K562 (cell line): Measurements from ENCODE around the gene NXN. TPM values are rescaled to one million over a fixed set of nuclear protein-coding genes. Genes with fewer than 3 reads are reported as not detected.
"Not testable (repeated sequence)": the region's sequence is repeated elsewhere in the genome, so short reads cannot be mapped to it uniquely, and the experiment has no call there.

Experiments used
- ATAC-seq: fragments of 200-7000 bp; cut with Tn5 transposase; 3 replicates; pipeline ENCODE4 v1.9.1; 2020; ENCODE audit warnings: moderate library complexity
- BruUV-seq: library from RNA; stranded (reverse); fragments of 400-500 nt; replicated peaks from 2 replicates; lab custom pipeline; 2021; lab: Mats Ljungman, UMichigan
- CTCF ChIA-PET: fragments of 300-600 bp; formaldehyde crosslinking; extraction: SDS; loops from one replicate; lab custom pipeline; 2021; ENCODE audit warnings: low intra/inter-chr PET ratio; lab: Yijun Ruan, JAX
- POLR2A ChIA-PET: fragments of 300-600, 350-650 bp; sonication (Branson Sonifier 250); formaldehyde crosslinking; extraction: SDS; loops from one replicate; lab custom pipeline; 2021; ENCODE audit warnings: antibody characterized with exemption, inconsistent platforms; lab: Yijun Ruan, JAX
- DNase-seq, 4 experiments: peaks; one replicate each; pipeline versions ENCODE4 v3.0.0 to v3.0.0-alpha.2; 2011 to 2018; ENCODE audit warnings: low spot score in 3 of 4, mixed read lengths in 3 of 4; ENCODE audit errors: extremely low read depth in 1 of 4
- FAIRE-seq: peaks from 2 replicates; lab custom pipeline; 2011; peaks lifted over from hg19 to GRCh38; lab: Jason Lieb, UNC
- H2AFZ ChIP-seq: 2 replicates; pipeline ENCODE4 v1.6.0; 2011; ENCODE audit warnings: low read depth, low read length, control low read depth, inconsistent platforms
- H3K27ac ChIP-seq: fragments of 200-600 bp; 3 replicates; pipeline ENCODE4 v1.8.0; 2011; ENCODE audit warnings: low read depth, mild to moderate bottlenecking, control low read depth, inconsistent platforms, low read length, moderate library complexity, mixed read lengths; ENCODE audit errors: extremely low read depth
- H3K27me3 ChIP-seq, 2 experiments: fragments of 300-600 bp in 1 of 2; 2 replicates in 1 of 2; 3 replicates in 1 of 2; pipeline versions ENCODE4 v1.6.0 to v1.8.0; 2011; ENCODE audit warnings: inconsistent platforms in 2 of 2, low read length in 2 of 2, mild to moderate bottlenecking in 1 of 2, mixed read lengths in 1 of 2, moderate library complexity in 1 of 2; ENCODE audit not compliant: control insufficient read depth in 2 of 2, insufficient read depth in 2 of 2
- H3K36me3 ChIP-seq: fragments of 300-600 bp; 3 replicates; pipeline ENCODE4 v1.8.0; 2011; ENCODE audit warnings: mild to moderate bottlenecking, low read length, inconsistent platforms; ENCODE audit not compliant: control insufficient read depth, insufficient read depth
- H3K4me1 ChIP-seq, 2 experiments: fragments of 200-600 bp in 1 of 2; replicated peaks in 1 of 2; 2 replicates in 1 of 2; 3 replicates in 1 of 2; pipeline versions ENCODE4 v1.5.1 to v1.8.0; 2011; ENCODE audit warnings: inconsistent platforms in 2 of 2, low read length in 2 of 2, mild to moderate bottlenecking in 1 of 2, mixed read lengths in 1 of 2, moderate library complexity in 1 of 2; ENCODE audit not compliant: control insufficient read depth in 2 of 2, insufficient read depth in 2 of 2
- H3K4me2 ChIP-seq: 2 replicates; pipeline ENCODE4 v1.6.1; 2011; ENCODE audit warnings: low read length, control low read depth, inconsistent platforms, mixed read lengths; ENCODE audit not compliant: insufficient read depth
- H3K4me3 ChIP-seq: fragments of 200-600 bp; sonication (generic), shearing (Covaris generic); 2 replicates; pipeline ENCODE4 v1.5.1; 2016; ENCODE audit warnings: control low read depth, inconsistent platforms
- H3K79me2 ChIP-seq: fragments of 200-600 bp; 3 replicates; pipeline ENCODE4 v1.8.0; 2011; ENCODE audit warnings: low read length, inconsistent platforms; ENCODE audit not compliant: control insufficient read depth, insufficient read depth
- H3K9ac ChIP-seq, 2 experiments: 2 replicates each; pipeline versions ENCODE4 v1.6.0 to v1.6.1; 2011; ENCODE audit warnings: low read depth in 2 of 2, low read length in 2 of 2, control low read depth in 1 of 2, inconsistent platforms in 1 of 2, mild to moderate bottlenecking in 1 of 2, mixed read lengths in 1 of 2; ENCODE audit not compliant: insufficient read depth in 1 of 2
- H3K9me1 ChIP-seq: one replicate; pipeline ENCODE4 v1.6.0; 2011; ENCODE audit warnings: inconsistent platforms, mild to moderate bottlenecking, low read length, moderate library complexity; ENCODE audit not compliant: control insufficient read depth, insufficient read depth
- H3K9me3 ChIP-seq: replicated peaks from 2 replicates; pipeline ENCODE4 v1.5.1; 2011; ENCODE audit warnings: low read depth, low read length, inconsistent platforms; ENCODE audit not compliant: control insufficient read depth, insufficient read depth
- H4K20me1 ChIP-seq: replicated peaks from 2 replicates; pipeline ENCODE4 v1.6.1; 2011; ENCODE audit warnings: low read length, inconsistent platforms, mixed read lengths; ENCODE audit not compliant: control insufficient read depth, insufficient read depth
- FOS ChIP-seq: IDR thresholded peaks from 3 replicates; pipeline ENCODE4 v1.6.1; 2011; ENCODE audit not compliant: insufficient read length; ENCODE audit errors: extremely low read depth
- WGBS: fragments of 100-300 bp; shearing (Covaris generic); methylation state at CpG from one replicate; pipeline ENCODE4 v1.1.6; 2016; ENCODE audit warnings: low coverage, mixed read lengths; ENCODE audit not compliant: insufficient coverage; ENCODE audit errors: missing lambda C conversion rate; 5-methylcytosine and 5-hydroxymethylcytosine counted together
- in situ Hi-C: fragments of 300-500 bp; cut with MboI; formaldehyde crosslinking; loops from 4 replicates; pipeline ENCODE4 v1.15.0; 2018; ENCODE audit warnings: inconsistent platforms, mixed read lengths
- intact Hi-C: fragments of 100-400 bp; cut with micrococcal nuclease; formaldehyde crosslinking; loops from 2 replicates; pipeline ENCODE4 v1.14.2; 2022
- polyA plus RNA-seq, 8 experiments: library from polyadenylated mRNA; depleted of rRNA in 4 of 8; stranded (reverse) in 5 of 8; unstranded in 3 of 8; fragments of >200 nt; fragmentation: Nextera tagmentation in 2 of 8; fragmentation: Illumina TruSeq in 1 of 8; extraction: Ambion mirVana in 2 of 8; extraction: Trizol in 1 of 8; gene quantifications; 2 replicates each; pipeline versions ENCODE4 v1.2.1 to v1.2.3, GENCODE V29; 2011 to 2014; ENCODE audit warnings: inconsistent platforms in 1 of 8, missing spikeins in 1 of 8
- total RNA-seq, 7 experiments: library from RNA; depleted of rRNA in 6 of 7; stranded (reverse); fragments of >200 nt in 6 of 7; fragmentation: Illumina TruSeq in 2 of 7; extraction: Trizol in 2 of 7; gene quantifications; 2 replicates each; pipeline versions ENCODE4 v1.2.1 to v1.2.3, GENCODE V29; 2011 to 2021; ENCODE audit warnings: low replicate concordance in 1 of 7

Gene NXN
- total and polyA plus RNA-seq, 9 of the 15 experiments (the other 6 are each of a cell fraction or from before 2014, with no cell fraction given), result 0.08 to 0.39 (median 0.29) TPM; not detected in 5

- H3K79me2 ChIP-seq, H3K27ac ChIP-seq, H3K4me1 ChIP-seq, DNase-seq, CTCF ChIA-PET, FAIRE-seq, H3K9ac ChIP-seq, BruUV-seq, H4K20me1 ChIP-seq, ATAC-seq, H3K4me3 ChIP-seq, H3K36me3 ChIP-seq, intact Hi-C loops, in situ Hi-C loops, H3K4me2 ChIP-seq, H3K9me3 ChIP-seq, H3K9me1 ChIP-seq, H2AFZ ChIP-seq: not testable (repeated sequence)
- H3K27me3 ChIP-seq, result peaks cover 24 to 65% of the 10 kb centered on the region in 2 experiments
- POLR2A ChIA-PET, result interaction anchor here (1.0 kb wide), 1 partner anchor 15 kb away, joined by 3 read pairs; no protein-coding TSS in a partner anchor
- 0% methylated on average over 8 of the region's 9 CpGs for WGBS
These were observed 126.7 kb downstream of the NXN start for GRCh38 chr17:852850-853249.

DNA sequence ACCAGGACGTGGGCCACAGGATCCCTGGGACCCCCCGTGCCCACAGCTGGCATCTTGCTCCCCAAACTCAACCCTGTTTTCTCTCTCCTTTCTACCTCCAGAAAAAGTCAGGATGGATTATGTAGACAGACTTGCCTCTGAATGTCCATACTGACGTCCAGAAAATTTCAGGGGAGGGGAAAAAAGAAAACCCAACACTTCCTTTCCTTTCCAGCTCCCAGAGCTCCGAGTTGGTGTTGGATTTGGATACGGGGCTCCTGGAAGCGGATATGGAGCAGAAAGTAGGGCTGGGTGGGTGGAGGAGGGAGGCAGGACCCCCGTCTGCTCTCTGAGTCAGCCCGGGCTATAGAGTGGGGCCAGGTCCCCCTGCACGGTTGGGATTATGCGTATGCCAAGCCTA is 127.2 kb downstream of the NXN start:
- WGBS, result 0% methylated on average over 8 of the region's 10 CpGs
- Histone ChIP-seq H3K9me1 (no peaks in the 10 kb centered on the region), H4K20me1 (no peaks in the 10 kb centered on the region; the same call in 1 of the 2 replicates), H3K4me3 (no peak overlapping the region), H3K79me2 (no peaks in the 10 kb centered on the region), H3K27ac (no peak overlapping the region), H3K36me3 (no peaks in the 10 kb centered on the region), H2AFZ (no peak overlapping the region), H3K4me2 (no peak overlapping the region), H3K4me1 (no peaks in the 10 kb centered on the region)
- no TSS peak for BruUV-seq
- intact Hi-C loops, result no loop called here
- in situ Hi-C loops, result no loop called here
- FAIRE-seq (no peak), DNase-seq (no peak), ATAC-seq (no peak)
- ChIA-PET CTCF (no interaction called here), POLR2A (interaction anchor here (0.5 to 1.6 kb wide), 3 partner anchors 14 to 27 kb away, joined by 3 to 6 read pairs (median 3); no protein-coding TSS in a partner anchor)
- no peak for TF ChIP-seq FOS
- TF ChIP-seq, all 486 proteins: peak for 0
- Histone ChIP-seq H3K9me3 (no peaks in the 10 kb centered on the region), H3K27me3 (peaks cover 28 to 68% of the 10 kb centered on the region in 2 experiments), H3K9ac (no peak overlapping the region)
